ENCODE measurements around the gene AGAP2.

AGAP2 gene

GRCh38 chr12:57735952-57736740 is 2.4 kb downstream of the AGAP2 start:
- FAIRE-seq = no peak

- no peak for FAIRE-seq
These were observed 3.2 kb downstream of the AGAP2 start for GRCh38 chr12:57735198-57735855.

GRCh38 chr12:57734591-57734990 is 4.0 kb downstream of the AGAP2 start:
- no peak for FAIRE-seq

- no peak for FAIRE-seq
These were observed 4.6 kb downstream of the AGAP2 start for GRCh38 chr12:57733928-57734327.

- no peak for FAIRE-seq
These were observed 5.6 kb downstream of the AGAP2 start for GRCh38 chr12:57732726-57733593.

- FAIRE-seq = no peak
These were observed 6.3 kb downstream of the AGAP2 start for GRCh38 chr12:57732270-57732669.

- FAIRE-seq = no peak
These were observed 7.0 kb downstream of the AGAP2 start for GRCh38 chr12:57731411-57732080.

GRCh38 chr12:57730336-57731067 is 8.0 kb downstream of the AGAP2 start:
- no peak for FAIRE-seq

GRCh38 chr12:57729321-57729844 is 9.2 kb downstream of the AGAP2 start:
- FAIRE-seq = no peak

GRCh38 chr12:57727758-57728395 is 10.7 kb downstream of the AGAP2 start:
- no peak for FAIRE-seq

GRCh38 chr12:57726884-57727757 is 11.4 kb downstream of the AGAP2 start:
- no peak for FAIRE-seq

- FAIRE-seq = no peak
These were observed 12.2 kb downstream of the AGAP2 start for GRCh38 chr12:57726151-57726883.

GRCh38 chr12:57725851-57726150 is 12.7 kb downstream of the AGAP2 start:
- no peak for FAIRE-seq

GRCh38 chr12:57724936-57725740 is 13.4 kb downstream of the AGAP2 start:
- FAIRE-seq = no peak

GRCh38 chr12:57724003-57724935 is 14.3 kb downstream of the AGAP2 start:
- FAIRE-seq = no peak

- FAIRE-seq = no peak
These were observed 14.9 kb downstream of the AGAP2 start for GRCh38 chr12:57723630-57723962.

- FAIRE-seq = no peak
These were observed 15.6 kb downstream of the AGAP2 start for GRCh38 chr12:57722716-57723629.
